DMS153 treated with DMSO at 0.1 percent for 48 hours (cell line): ENCODE measurements around the gene UBA3.

ENCODE experiments used
- DNase-seq: peaks from one replicate; lab custom pipeline; 2025; ENCODE audit not compliant: unreplicated experiment; lab: John Stamatoyannopoulos, UW

UBA3 gene

GRCh38 chr3:69080233-69080920 lies at the start of gene UBA3:
Gene UBA3 (minus strand): TSS chr3:69080365. CDS start chr3:69080353, 12 bp downstream.
- peak; percentile 15 for DNase-seq

- no peak for DNase-seq
These were observed 49.4 kb upstream of the UBA3 start for GRCh38 chr3:69129531-69129930.

GRCh38 chr3:69128509-69128908 lies 48.3 kb upstream of the UBA3 start:
- DNase-seq, result no peak

GRCh38 chr3:69126999-69127398 lies 46.8 kb upstream of the UBA3 start:
- DNase-seq, result no peak

- DNase-seq, result no peak
These were observed 46.1 kb upstream of the UBA3 start for GRCh38 chr3:69126216-69126615.

- no peak for DNase-seq
These were observed 42.2 kb upstream of the UBA3 start, which contains the start of gene LMOD3 for GRCh38 chr3:69122403-69122802. Gene LMOD3 (minus strand): TSS chr3:69122595. CDS start chr3:69122386, 209 bp downstream.

- no peak for DNase-seq
These were observed 41.8 kb upstream of the UBA3 start for GRCh38 chr3:69121950-69122349.

GRCh38 chr3:69121513-69121912 lies 41.3 kb upstream of the UBA3 start:
- no peak for DNase-seq

GRCh38 chr3:69120879-69121464 lies 40.8 kb upstream of the UBA3 start:
- DNase-seq, result peak; percentile 34

- no peak for DNase-seq
These were observed 39.5 kb upstream of the UBA3 start for GRCh38 chr3:69119681-69120080.

- no peak for DNase-seq
These were observed 39.0 kb upstream of the UBA3 start for GRCh38 chr3:69119138-69119537.

- no peak for DNase-seq
These were observed 38.4 kb upstream of the UBA3 start for GRCh38 chr3:69118555-69118954.

- no peak for DNase-seq
These were observed 36.7 kb upstream of the UBA3 start for GRCh38 chr3:69116897-69117296.

- DNase-seq, result no peak
These were observed 36.0 kb upstream of the UBA3 start for GRCh38 chr3:69116162-69116561.

GRCh38 chr3:69115731-69116130 lies 35.6 kb upstream of the UBA3 start:
- no peak for DNase-seq

- DNase-seq, result no peak
These were observed 33.4 kb upstream of the UBA3 start for GRCh38 chr3:69113536-69113935.

- no peak for DNase-seq
These were observed 30.9 kb upstream of the UBA3 start for GRCh38 chr3:69110941-69111546.

GRCh38 chr3:69108811-69109210 lies 28.6 kb upstream of the UBA3 start:
- no peak for DNase-seq

GRCh38 chr3:69107841-69108240 lies 27.7 kb upstream of the UBA3 start:
- DNase-seq, result no peak

GRCh38 chr3:69105320-69105719 lies 25.2 kb upstream of the UBA3 start:
- no peak for DNase-seq

- DNase-seq, result no peak
These were observed 24.4 kb upstream of the UBA3 start for GRCh38 chr3:69104586-69104985.

- DNase-seq, result no peak
These were observed 23.0 kb upstream of the UBA3 start for GRCh38 chr3:69103123-69103522.
